Esophagus muscularis mucosa (tissue), 4 donors: ENCODE results near the gene MGARP. TPM values are rescaled to one million over a fixed set of nuclear protein-coding genes. Genes with fewer than 3 reads are reported as not detected.

ENCODE experiments used
- DNase-seq: peaks from one replicate; pipeline ENCODE4 v3.0.0-alpha.2; 2017; ENCODE audit errors: extremely low spot score
- H3K27ac ChIP-seq, 4 donors: fragments of 200-600 bp; sonication (generic); replicated peaks in 1 of 4; 1 replicate in 3 of 4; 2 replicates in 1 of 4; pipeline ENCODE4 v1.5.1; 2016 to 2019; ENCODE audit warnings: mild to moderate bottlenecking in 1 of 4
- H3K27me3 ChIP-seq, 4 donors: fragments of 200-600 bp; sonication (generic); one replicate each; pipeline versions ENCODE4 v1.5.1 to v1.6.0; 2016 to 2019
- H3K36me3 ChIP-seq, 4 donors: fragments of 200-600 bp; sonication (generic); one replicate each; pipeline ENCODE4 v1.5.1; 2016 to 2019
- H3K4me1 ChIP-seq, 4 donors: fragments of 200-600 bp; sonication (generic); one replicate each; pipeline ENCODE4 v1.5.1; 2016 to 2019
- H3K4me3 ChIP-seq, 4 donors: fragments of 200-600 bp; sonication (generic); 1 replicate in 2 of 4; 2 replicates in 2 of 4; pipeline ENCODE4 v1.5.1; 2016 to 2019; ENCODE audit warnings: mild to moderate bottlenecking in 4 of 4, moderate library complexity in 1 of 4
- H3K9me3 ChIP-seq, 4 donors: fragments of 200-600 bp; sonication (generic); 1 replicate in 3 of 4; 2 replicates in 1 of 4; pipeline ENCODE4 v1.5.1; 2016 to 2019
- CTCF ChIP-seq, 3 experiments: fragments of 200-600 bp in 2 of 3; fragments of 450-650 bp in 1 of 3; sonication (generic) in 2 of 3; IDR thresholded peaks; one replicate each; pipeline ENCODE4 v1.5.1; 2017 to 2019; ENCODE audit warnings: antibody characterized with exemption in 3 of 3, mild to moderate bottlenecking in 2 of 3, moderate library complexity in 1 of 3
- EP300 ChIP-seq: sonication (generic); formaldehyde crosslinking; IDR thresholded peaks from one replicate; pipeline ENCODE4 v1.6.1; 2017; ENCODE audit warnings: antibody characterized with exemption
- POLR2A ChIP-seq: fragments of 450-650 bp; IDR thresholded peaks from one replicate; pipeline ENCODE4 v1.6.1; 2017; ENCODE audit warnings: antibody characterized with exemption, moderate library complexity, mild to moderate bottlenecking, low read depth
- POLR2AphosphoS5 ChIP-seq, 2 donors: sonication (generic); formaldehyde crosslinking; IDR thresholded peaks; one replicate each; pipeline ENCODE4 v1.6.1; 2017; ENCODE audit warnings: antibody characterized with exemption in 2 of 2
- WGBS: methylation state at CpG from one replicate; pipeline ENCODE4 v1.1.5; 2018; 5-methylcytosine and 5-hydroxymethylcytosine counted together
- intact Hi-C: fragments of 100-400 bp; cut with DNase I; formaldehyde crosslinking; loops from one replicate; pipeline ENCODE4 v1.15.1; 2023
- total RNA-seq, 4 donors: library from RNA; depleted of rRNA; stranded (reverse); fragments of >200 nt; gene quantifications; one replicate each; pipeline versions ENCODE4 v1.1.0 to v1.2.1, GENCODE V29; 2016

Gene MGARP
- total RNA-seq, 4 donors from 2014 or later: 2.0 to 4.3 (median 3.4) TPM

- DNase-seq: no peak
- Histone ChIP-seq H3K4me1 (peaks cover 14 to 67% (median 46%) of the 10 kb centered on the region in 4 donors), H3K27me3 (no peaks in the 10 kb centered on the region), H3K9me3 (no peaks in the 10 kb centered on the region), H3K36me3 (peaks cover 0 to 33% (median 22%) of the 10 kb centered on the region in 4 donors), H3K27ac (peak overlapping the region; percentile 83 to 87 (median 84)), H3K4me3 (peak overlapping the region; percentile 68 to 78 (median 70))
- TF ChIP-seq EP300: no peak
- no peak for TF ChIP-seq POLR2A
- no peak for TF ChIP-seq CTCF (IDR thresholded peaks at IDR 0.05)
- no peak for TF ChIP-seq POLR2AphosphoS5 (IDR thresholded peaks at IDR 0.05)
- intact Hi-C loops: loop anchor here (1.0 to 5.0 kb wide), 4 partner anchors 67 to 269 kb away; partner anchors contain the start of gene ELF2
- WGBS: 4% methylated on average over 6 of the region's 6 CpGs
Observed at GRCh38 chr4:139295942-139296299, 15.9 kb upstream of the MGARP start.

- TF ChIP-seq EP300: no peak
- TF ChIP-seq CTCF (IDR thresholded peaks at IDR 0.05): peak; percentile 91 to 98 (median 94)
- TF ChIP-seq POLR2A: no peak
- TF ChIP-seq POLR2AphosphoS5 (IDR thresholded peaks at IDR 0.05): peak; percentile 70 to 85
- Histone ChIP-seq H3K27me3 (no peaks in the 10 kb centered on the region), H3K4me1 (peaks cover 14 to 61% (median 43%) of the 10 kb centered on the region in 4 donors), H3K27ac (peak overlapping the region; percentile 83 to 87 (median 84)), H3K4me3 (peak overlapping the region; percentile 68 to 78 (median 70)), H3K36me3 (peaks cover 5 to 38% (median 24%) of the 10 kb centered on the region in 4 donors), H3K9me3 (no peaks in the 10 kb centered on the region)
- intact Hi-C loops: loop anchor here (1.0 to 5.0 kb wide), 4 partner anchors 66 to 268 kb away; partner anchors contain the start of gene ELF2
- under 1% methylated on average over 29 of the region's 51 CpGs for WGBS
- DNase-seq: peak; percentile 100
Observed at GRCh38 chr4:139295206-139295941, 15.3 kb upstream of the MGARP start.

GRCh38 chr4:139286186-139286698 lies 6.2 kb upstream of the MGARP start:
- intact Hi-C loops: no loop called here
- no peak overlapping the region for H3K4me3 ChIP-seq
- no peaks in the 10 kb centered on the region for H3K27me3 ChIP-seq
- 98% methylated on average over 7 of the region's 7 CpGs for WGBS
- no peaks in the 10 kb centered on the region for H3K4me1 ChIP-seq
- H3K9me3 ChIP-seq: no peaks in the 10 kb centered on the region
- peaks cover 8 to 45% (median 34%) of the 10 kb centered on the region in 4 donors for H3K36me3 ChIP-seq
- H3K27ac ChIP-seq: no peak overlapping the region
- DNase-seq: no peak
- TF ChIP-seq POLR2AphosphoS5 (IDR thresholded peaks at IDR 0.05): no peak
- no peak for TF ChIP-seq POLR2A
- no peak for TF ChIP-seq EP300
- no peak for TF ChIP-seq CTCF (IDR thresholded peaks at IDR 0.05)

GRCh38 chr4:139282721-139283075 lies 2.7 kb upstream of the MGARP start:
- TF ChIP-seq POLR2A: no peak
- Histone ChIP-seq H3K4me1 (peaks cover 0 to 17% (median 16%) of the 10 kb centered on the region in 4 donors), H3K27ac (no peak overlapping the region), H3K27me3 (peaks cover 0 to 3% (median 0%) of the 10 kb centered on the region in 4 donors), H3K9me3 (no peaks in the 10 kb centered on the region), H3K36me3 (peaks cover 0 to 9% (median 6%) of the 10 kb centered on the region in 4 donors), H3K4me3 (no peak overlapping the region)
- no peak for DNase-seq
- intact Hi-C loops: loop anchor here (5.0 kb wide), 1 partner anchor 45 kb away; no protein-coding TSS in a partner anchor

GRCh38 chr4:139282065-139282720 lies 2.2 kb upstream of the MGARP start:
- no peak for DNase-seq
- Histone ChIP-seq H3K27ac (no peak overlapping the region), H3K4me1 (peaks cover 0 to 17% (median 16%) of the 10 kb centered on the region in 4 donors), H3K36me3 (peaks cover 0 to 4% (median 1%) of the 10 kb centered on the region in 4 donors), H3K4me3 (no peak overlapping the region), H3K9me3 (no peaks in the 10 kb centered on the region), H3K27me3 (peaks cover 0 to 3% (median 0%) of the 10 kb centered on the region in 4 donors)
- intact Hi-C loops: loop anchor here (5.0 kb wide), 1 partner anchor 45 kb away; no protein-coding TSS in a partner anchor
- 77% methylated on average over 7 of the region's 7 CpGs for WGBS
- no peak for TF ChIP-seq POLR2AphosphoS5 (IDR thresholded peaks at IDR 0.05)
- TF ChIP-seq CTCF (IDR thresholded peaks at IDR 0.05): no peak
- no peak for TF ChIP-seq POLR2A
- no peak for TF ChIP-seq EP300
